GM12878 (cell line): Measurements from ENCODE around the gene OMP. TPM values are rescaled to one million over a fixed set of nuclear protein-coding genes. Genes with fewer than 3 reads are reported as not detected.

ENCODE experiments used
- ATAC-seq: fragments of 200-7000 bp; cut with Tn5 transposase; 3 replicates; pipeline ENCODE4 v1.9.1; 2020; ENCODE audit warnings: mild to moderate bottlenecking, moderate library complexity
- BruUV-seq: library from RNA; stranded (reverse); fragments of 400-500 nt; replicated peaks from 2 replicates; lab custom pipeline; 2021; lab: Mats Ljungman, UMichigan
- CTCF ChIA-PET: fragments of 300-600 bp; sonication (Branson Sonifier 250); formaldehyde crosslinking; extraction: SDS; loops from one replicate; lab custom pipeline; 2021; ENCODE audit warnings: inconsistent platforms; lab: Yijun Ruan, JAX
- POLR2A ChIA-PET: fragments of 350-600 bp; formaldehyde crosslinking; extraction: SDS; loops from one replicate; lab custom pipeline; 2021; ENCODE audit warnings: inconsistent platforms; lab: Charles Lee
- RAD21 ChIA-PET: fragments of 300-600 bp; sonication (Branson Sonifier 250); formaldehyde crosslinking; loops from one replicate; lab custom pipeline; 2023; ENCODE audit warnings: antibody characterized with exemption; ENCODE audit not compliant: unreplicated experiment; lab: Charles Lee
- SMC1A ChIA-PET: fragments of 300-600 bp; sonication (Branson Sonifier 250); formaldehyde crosslinking; loops from one replicate; lab custom pipeline; 2023; ENCODE audit not compliant: unreplicated experiment, uncharacterized antibody; lab: Charles Lee
- DNase-seq: peaks from one replicate; pipeline ENCODE4 v3.0.0-alpha.2; 2011; ENCODE audit warnings: low read depth, low spot score
- FAIRE-seq: peaks from 3 replicates; lab custom pipeline; 2011; peaks lifted over from hg19 to GRCh38; lab: Jason Lieb, UNC
- H2AFZ ChIP-seq: 2 replicates; pipeline ENCODE4 v1.6.0; 2011; ENCODE audit warnings: low read depth, low read length, control low read depth; ENCODE audit not compliant: control insufficient read depth
- H3K27ac ChIP-seq: 2 replicates; pipeline ENCODE4 v1.5.1; 2011; ENCODE audit warnings: control low read depth; ENCODE audit not compliant: control insufficient read depth, insufficient read depth
- H3K27me3 ChIP-seq, 2 experiments: replicated peaks in 1 of 2; 2 replicates each; pipeline versions ENCODE4 v1.6.0 to v1.6.1; 2011; ENCODE audit warnings: low read length in 1 of 2; ENCODE audit not compliant: control insufficient read depth in 2 of 2, insufficient read depth in 2 of 2
- H3K36me3 ChIP-seq, 2 experiments: 2 replicates each; pipeline ENCODE4 v1.5.1; 2011; ENCODE audit warnings: low read length in 1 of 2; ENCODE audit not compliant: control insufficient read depth in 2 of 2, insufficient read depth in 2 of 2
- H3K4me1 ChIP-seq: 2 replicates; pipeline ENCODE4 v1.6.1; 2011; ENCODE audit warnings: mild to moderate bottlenecking, low read length, moderate library complexity, mixed read lengths; ENCODE audit not compliant: control insufficient read depth, insufficient read depth
- H3K4me2 ChIP-seq: 2 replicates; pipeline ENCODE4 v1.6.0; 2011; ENCODE audit warnings: control low read depth; ENCODE audit not compliant: control insufficient read depth, insufficient read depth
- H3K4me3 ChIP-seq: fragments of 200-600 bp; sonication (generic); 2 replicates; pipeline ENCODE4 v1.5.1; 2016
- H3K79me2 ChIP-seq: 2 replicates; pipeline ENCODE4 v1.6.0; 2011; ENCODE audit warnings: low read length; ENCODE audit not compliant: control insufficient read depth, insufficient read depth
- H3K9ac ChIP-seq: 2 replicates; pipeline ENCODE4 v1.8.0; 2011; ENCODE audit warnings: low read length, control low read depth, mixed read lengths; ENCODE audit not compliant: control insufficient read depth, insufficient read depth
- H3K9me3 ChIP-seq: replicated peaks from 3 replicates; pipeline ENCODE4 v1.5.1; 2011; ENCODE audit warnings: mild to moderate bottlenecking, low read length; ENCODE audit not compliant: control insufficient read depth, insufficient read depth
- H4K20me1 ChIP-seq: 2 replicates; pipeline ENCODE4 v1.6.0; 2011; ENCODE audit not compliant: control insufficient read depth, insufficient read depth
- HDAC6 ChIP-seq: fragments of 200-600 bp; sonication (generic); IDR thresholded peaks from one replicate; pipeline ENCODE4 v1.8.0; 2017; ENCODE audit warnings: antibody characterized with exemption; ENCODE audit not compliant: unreplicated experiment
- WGBS: methylation state at CpG from one replicate; pipeline ENCODE4 v1.1.6; 2016; ENCODE audit warnings: low lambda C conversion rate; ENCODE audit not compliant: insufficient replicate concordance, insufficient coverage; ENCODE audit errors: missing lambda C conversion rate; 5-methylcytosine and 5-hydroxymethylcytosine counted together
- in situ Hi-C: fragments of 300-500 bp; cut with MboI; formaldehyde crosslinking; loops from 9 replicates; pipeline ENCODE4 v1.14.3; 2018; ENCODE audit warnings: mixed read lengths
- intact Hi-C: fragments of 100-400 bp; cut with micrococcal nuclease; formaldehyde crosslinking; loops from one replicate; pipeline ENCODE4 v1.14.2; 2022; ENCODE audit not compliant: unreplicated experiment
- polyA plus RNA-seq, 11 experiments: library from polyadenylated mRNA; depleted of rRNA in 4 of 11; unstranded in 6 of 11; stranded (reverse) in 5 of 11; fragments of >200 nt; fragmentation: Nextera tagmentation in 4 of 11; fragmentation: Illumina TruSeq in 1 of 11; extraction: Ambion mirVana in 4 of 11; extraction: Trizol in 1 of 11; gene quantifications; 1 replicate in 1 of 11; 2 replicates in 10 of 11; pipeline versions ENCODE4 v1.2.1 to v1.2.3, GENCODE V29; 2011 to 2016; ENCODE audit warnings: inconsistent platforms in 2 of 11, missing spikeins in 2 of 11, low read depth in 1 of 11
- total RNA-seq, 4 experiments: library from RNA; depleted of rRNA in 3 of 4; stranded (reverse); fragments of >200 nt in 3 of 4; fragmentation: Illumina TruSeq in 1 of 4; extraction: Trizol in 1 of 4; gene quantifications; 2 replicates each; pipeline versions ENCODE4 v1.2.1 to v1.2.3, GENCODE V29; 2013 to 2021
- TF ChIP-seq, protein P1 (sequence below): fragments of 450-650 bp; IDR thresholded peaks from 2 replicates; pipeline ENCODE4 v1.6.1; 2017; ENCODE audit warnings: mild to moderate bottlenecking, moderate library complexity
- TF ChIP-seq, protein P2 (sequence below): fragments of 450-650 bp; formaldehyde crosslinking; IDR thresholded peaks from 2 replicates; pipeline ENCODE4 v1.5.0; 2022; ENCODE audit warnings: mild to moderate bottlenecking, missing genetic modification characterization

Gene OMP
- total and polyA plus RNA-seq, 10 of the 15 experiments (the other 5 are each of a cell fraction or from before 2014, with no cell fraction given): not detected

DNA sequence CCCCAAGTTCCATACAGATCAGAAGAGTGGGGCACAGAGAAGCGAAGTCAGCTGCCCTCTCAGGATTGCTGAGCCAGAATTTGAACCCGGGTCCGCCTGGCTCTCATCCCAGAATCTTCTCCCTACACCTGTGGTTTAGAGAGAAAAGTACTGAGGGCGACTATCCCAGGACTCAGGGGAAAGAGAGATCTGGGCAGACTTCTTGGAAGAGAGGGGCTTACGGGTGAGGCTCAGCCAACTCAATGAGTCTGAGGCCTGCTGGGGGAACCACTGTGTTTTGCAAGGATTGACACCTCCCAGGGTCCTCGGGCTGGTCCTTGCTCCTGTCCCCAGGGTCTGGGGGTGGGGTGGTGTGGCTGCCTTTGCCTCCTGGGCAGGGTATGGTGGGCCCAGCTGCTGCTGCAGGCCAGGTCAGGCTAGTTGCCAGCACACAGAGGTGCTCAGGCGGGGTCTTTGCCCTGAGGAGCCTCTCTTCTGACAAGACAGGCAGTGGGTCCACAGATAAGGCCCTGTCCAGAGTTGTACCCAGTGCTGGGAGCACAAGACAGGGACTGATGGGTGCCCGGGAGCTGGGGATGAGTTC lies 34.7 kb upstream of the OMP start:
- Histone ChIP-seq H3K27me3 (peaks cover 0 to 1% of the 10 kb centered on the region in 2 experiments; a peak in 2 of 4 replicates), H3K4me2 (no peak overlapping the region), H3K4me3 (no peak overlapping the region), H3K79me2 (no peaks in the 10 kb centered on the region), H3K4me1 (peaks cover 6% of the 10 kb centered on the region), H2AFZ (no peak overlapping the region), H3K36me3 (no peaks in the 10 kb centered on the region), H4K20me1 (no peaks in the 10 kb centered on the region), H3K27ac (no peak overlapping the region), H3K9ac (no peak overlapping the region), H3K9me3 (no peaks in the 10 kb centered on the region)
- ATAC-seq (no peak), DNase-seq (no peak), FAIRE-seq (no peak)
- in situ Hi-C loops: no loop called here
- RAD21 ChIA-PET: no interaction called here
- SMC1A ChIA-PET: no interaction called here
- intact Hi-C loops: no loop called here
- no peak for TF ChIP-seq HDAC6
- TF ChIP-seq, protein P1, sequence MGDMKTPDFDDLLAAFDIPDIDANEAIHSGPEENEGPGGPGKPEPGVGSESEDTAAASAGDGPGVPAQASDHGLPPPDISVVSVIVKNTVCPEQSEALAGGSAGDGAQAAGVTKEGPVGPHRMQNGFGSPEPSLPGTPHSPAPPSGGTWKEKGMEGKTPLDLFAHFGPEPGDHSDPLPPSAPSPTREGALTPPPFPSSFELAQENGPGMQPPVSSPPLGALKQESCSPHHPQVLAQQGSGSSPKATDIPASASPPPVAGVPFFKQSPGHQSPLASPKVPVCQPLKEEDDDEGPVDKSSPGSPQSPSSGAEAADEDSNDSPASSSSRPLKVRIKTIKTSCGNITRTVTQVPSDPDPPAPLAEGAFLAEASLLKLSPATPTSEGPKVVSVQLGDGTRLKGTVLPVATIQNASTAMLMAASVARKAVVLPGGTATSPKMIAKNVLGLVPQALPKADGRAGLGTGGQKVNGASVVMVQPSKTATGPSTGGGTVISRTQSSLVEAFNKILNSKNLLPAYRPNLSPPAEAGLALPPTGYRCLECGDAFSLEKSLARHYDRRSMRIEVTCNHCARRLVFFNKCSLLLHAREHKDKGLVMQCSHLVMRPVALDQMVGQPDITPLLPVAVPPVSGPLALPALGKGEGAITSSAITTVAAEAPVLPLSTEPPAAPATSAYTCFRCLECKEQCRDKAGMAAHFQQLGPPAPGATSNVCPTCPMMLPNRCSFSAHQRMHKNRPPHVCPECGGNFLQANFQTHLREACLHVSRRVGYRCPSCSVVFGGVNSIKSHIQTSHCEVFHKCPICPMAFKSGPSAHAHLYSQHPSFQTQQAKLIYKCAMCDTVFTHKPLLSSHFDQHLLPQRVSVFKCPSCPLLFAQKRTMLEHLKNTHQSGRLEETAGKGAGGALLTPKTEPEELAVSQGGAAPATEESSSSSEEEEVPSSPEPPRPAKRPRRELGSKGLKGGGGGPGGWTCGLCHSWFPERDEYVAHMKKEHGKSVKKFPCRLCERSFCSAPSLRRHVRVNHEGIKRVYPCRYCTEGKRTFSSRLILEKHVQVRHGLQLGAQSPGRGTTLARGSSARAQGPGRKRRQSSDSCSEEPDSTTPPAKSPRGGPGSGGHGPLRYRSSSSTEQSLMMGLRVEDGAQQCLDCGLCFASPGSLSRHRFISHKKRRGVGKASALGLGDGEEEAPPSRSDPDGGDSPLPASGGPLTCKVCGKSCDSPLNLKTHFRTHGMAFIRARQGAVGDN: no peak
- TF ChIP-seq, protein P2, sequence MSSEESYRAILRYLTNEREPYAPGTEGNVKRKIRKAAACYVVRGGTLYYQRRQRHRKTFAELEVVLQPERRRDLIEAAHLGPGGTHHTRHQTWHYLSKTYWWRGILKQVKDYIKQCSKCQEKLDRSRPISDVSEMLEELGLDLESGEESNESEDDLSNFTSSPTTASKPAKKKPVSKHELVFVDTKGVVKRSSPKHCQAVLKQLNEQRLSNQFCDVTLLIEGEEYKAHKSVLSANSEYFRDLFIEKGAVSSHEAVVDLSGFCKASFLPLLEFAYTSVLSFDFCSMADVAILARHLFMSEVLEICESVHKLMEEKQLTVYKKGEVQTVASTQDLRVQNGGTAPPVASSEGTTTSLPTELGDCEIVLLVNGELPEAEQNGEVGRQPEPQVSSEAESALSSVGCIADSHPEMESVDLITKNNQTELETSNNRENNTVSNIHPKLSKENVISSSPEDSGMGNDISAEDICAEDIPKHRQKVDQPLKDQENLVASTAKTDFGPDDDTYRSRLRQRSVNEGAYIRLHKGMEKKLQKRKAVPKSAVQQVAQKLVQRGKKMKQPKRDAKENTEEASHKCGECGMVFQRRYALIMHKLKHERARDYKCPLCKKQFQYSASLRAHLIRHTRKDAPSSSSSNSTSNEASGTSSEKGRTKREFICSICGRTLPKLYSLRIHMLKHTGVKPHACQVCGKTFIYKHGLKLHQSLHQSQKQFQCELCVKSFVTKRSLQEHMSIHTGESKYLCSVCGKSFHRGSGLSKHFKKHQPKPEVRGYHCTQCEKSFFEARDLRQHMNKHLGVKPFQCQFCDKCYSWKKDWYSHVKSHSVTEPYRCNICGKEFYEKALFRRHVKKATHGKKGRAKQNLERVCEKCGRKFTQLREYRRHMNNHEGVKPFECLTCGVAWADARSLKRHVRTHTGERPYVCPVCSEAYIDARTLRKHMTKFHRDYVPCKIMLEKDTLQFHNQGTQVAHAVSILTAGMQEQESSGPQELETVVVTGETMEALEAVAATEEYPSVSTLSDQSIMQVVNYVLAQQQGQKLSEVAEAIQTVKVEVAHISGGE (CRISPR knock-in tag): no peak
- BruUV-seq: no TSS peak
- 68% methylated on average over 8 of the region's 8 CpGs for WGBS
- CTCF ChIA-PET: interaction anchor here (0.5 kb wide), 1 partner anchor 89 kb away, joined by 3 read pairs; no protein-coding TSS in a partner anchor
- POLR2A ChIA-PET: no interaction called here
